K562 (cell line): ENCODE measurements around the gene DDAH2. TPM values are rescaled to one million over a fixed set of nuclear protein-coding genes. Genes with fewer than 3 reads are reported as not detected.

Experiments
- ATF3 ChIP-seq, 2 experiments: fragments of 450-650 bp in 1 of 2; sonication (generic) in 1 of 2; formaldehyde crosslinking in 1 of 2; IDR thresholded peaks in 1 of 2; conservative IDR thresholded peaks in 1 of 2; 2 replicates each; pipeline versions ENCODE4 v1.6.1 to v1.8.1; 2016 to 2023; ENCODE audit warnings: mild to moderate bottlenecking in 2 of 2, moderate library complexity in 2 of 2, inconsistent platforms in 1 of 2, missing genetic modification reagents in 1 of 2
- BCLAF1 ChIP-seq, 2 experiments: fragments of 450-650 bp in 1 of 2; IDR thresholded peaks; 2 replicates each; pipeline ENCODE4 v1.6.1; 2011 to 2017; ENCODE audit warnings: low read depth in 2 of 2, antibody characterized with exemption in 1 of 2, borderline replicate concordance in 1 of 2, low read length in 1 of 2, mild to moderate bottlenecking in 1 of 2, mixed read lengths in 1 of 2; ENCODE audit not compliant: control insufficient read depth in 1 of 2
- BRD4 ChIP-seq: fragments of 200-600 bp; sonication (generic); IDR thresholded peaks from 2 replicates; pipeline ENCODE4 v1.6.1; 2017; ENCODE audit warnings: inconsistent platforms
- CBFA2T3 ChIP-seq: fragments of 450-650 bp; IDR thresholded peaks from 2 replicates; pipeline ENCODE4 v1.6.1; 2017
- CGGBP1 ChIP-seq: fragments of 250-450 bp; sonication (Bioruptor Pico); IDR thresholded peaks from 2 replicates; pipeline ENCODE4 v1.9.0; 2021; ENCODE audit warnings: mild to moderate bottlenecking
- EP300 ChIP-seq: IDR thresholded peaks from 2 replicates; pipeline ENCODE4 v1.6.1; 2012; ENCODE audit warnings: low read length, improper control_type of control experiment
- GABPA ChIP-seq: fragments of 200-800 bp; sonication (Bioruptor generic); conservative IDR thresholded peaks from 2 replicates; pipeline ENCODE4 v1.6.1; 2016; ENCODE audit warnings: low read depth, missing genetic modification characterization, missing compliant biosample characterization
- HMG20A ChIP-seq: fragments of 450-650 bp; formaldehyde crosslinking; conservative IDR thresholded peaks from 2 replicates; pipeline ENCODE4 v1.4.0; 2020; ENCODE audit warnings: mild to moderate bottlenecking, mixed read lengths
- ILK ChIP-seq: fragments of 450-650 bp; IDR thresholded peaks from 2 replicates; pipeline ENCODE4 v1.6.1; 2016; ENCODE audit warnings: missing genetic modification characterization, low read depth, mild to moderate bottlenecking, missing compliant biosample characterization, moderate library complexity, borderline replicate concordance
- RCOR1 ChIP-seq, 2 experiments: IDR thresholded peaks; 2 replicates each; pipeline ENCODE4 v1.6.1; 2012; ENCODE audit warnings: low read depth in 2 of 2, low read length in 2 of 2, borderline replicate concordance in 1 of 2, improper control_type of control experiment in 1 of 2
- SIN3B ChIP-seq: fragments of 450-650 bp; IDR thresholded peaks from 2 replicates; pipeline ENCODE4 v1.6.1; 2017; ENCODE audit warnings: low read depth, mild to moderate bottlenecking, moderate library complexity
- ZBTB26 ChIP-seq: fragments of 450-650 bp; formaldehyde crosslinking; IDR thresholded peaks from 2 replicates; pipeline ENCODE4 v1.4.0; 2022; ENCODE audit warnings: missing genetic modification characterization
- ZFP91 ChIP-seq: sonication (generic); formaldehyde crosslinking; IDR thresholded peaks from 2 replicates; pipeline ENCODE4 v1.8.0; 2022; ENCODE audit warnings: mild to moderate bottlenecking, missing genetic modification reagents
- ZNF124 ChIP-seq: sonication (generic); formaldehyde crosslinking; IDR thresholded peaks from 2 replicates; pipeline ENCODE4 v1.8.1; 2022; ENCODE audit warnings: missing genetic modification reagents
- ZNF507 ChIP-seq: conservative IDR thresholded peaks from 2 replicates; pipeline ENCODE4 v1.6.1; 2017; ENCODE audit warnings: missing genetic modification characterization, missing compliant biosample characterization
- ZNF511 ChIP-seq: sonication (generic); formaldehyde crosslinking; IDR thresholded peaks from 2 replicates; pipeline ENCODE4 v1.8.0; 2022; ENCODE audit warnings: mild to moderate bottlenecking, missing genetic modification reagents
- ZNF655 ChIP-seq: fragments of 250-450 bp; sonication (Bioruptor Pico); IDR thresholded peaks from 2 replicates; pipeline ENCODE4 v1.5.0; 2021
- polyA plus RNA-seq, 8 experiments: library from polyadenylated mRNA; depleted of rRNA in 4 of 8; stranded (reverse) in 5 of 8; unstranded in 3 of 8; fragments of >200 nt; fragmentation: Nextera tagmentation in 2 of 8; fragmentation: Illumina TruSeq in 1 of 8; extraction: Ambion mirVana in 2 of 8; extraction: Trizol in 1 of 8; gene quantifications; 2 replicates each; pipeline versions ENCODE4 v1.2.1 to v1.2.3, GENCODE V29; 2011 to 2014; ENCODE audit warnings: inconsistent platforms in 1 of 8, missing spikeins in 1 of 8
- total RNA-seq, 7 experiments: library from RNA; depleted of rRNA in 6 of 7; stranded (reverse); fragments of >200 nt in 6 of 7; fragmentation: Illumina TruSeq in 2 of 7; extraction: Trizol in 2 of 7; gene quantifications; 2 replicates each; pipeline versions ENCODE4 v1.2.1 to v1.2.3, GENCODE V29; 2011 to 2021; ENCODE audit warnings: low replicate concordance in 1 of 7

Gene DDAH2
- total and polyA plus RNA-seq, 9 of the 15 experiments (the other 6 are each of a cell fraction or from before 2014, with no cell fraction given): 1.8 to 45.4 (median 21.4) TPM

- TF ChIP-seq RCOR1 (IDR thresholded peaks at IDR 0.05; ENCODE audit: borderline replicate concordance in 1 of 2, low read depth in 2 of 2, low read length in 2 of 2) (0 out of 4 replicates have a peak, but pooled peaks of 1 of the 2 experiments have one; percentile 48), GABPA (tag) (no peak), EP300 (no peak), BCLAF1 (IDR thresholded peaks at IDR 0.05; ENCODE audit: borderline replicate concordance in 1 of 2, control insufficient read depth in 1 of 2, low read depth in 2 of 2, low read length in 1 of 2) (no peak), BRD4 (no peak), ATF3 (IDR thresholded peaks at IDR 0.05) (no peak), ATF3 (CRISPR knock-in tag; conservative IDR thresholded peaks at IDR 0.05) (no peak), ZNF655 (CRISPR knock-in tag) (no peak), SIN3B (no peak), ZNF511 (CRISPR knock-in tag) (no peak), ZBTB26 (CRISPR knock-in tag) (no peak), ZNF124 (CRISPR knock-in tag) (no peak), ZNF507 (tag) (no peak), CGGBP1 (no peak), ILK (tag) (no peak), CBFA2T3 (no peak), HMG20A (CRISPR knock-in tag) (no peak), ZFP91 (CRISPR knock-in tag) (0 out of 2 replicates have a peak, but pooled peaks have one; percentile 22)
Measured at GRCh38 chr6:31689249-31690110, 39.6 kb downstream of the DDAH2 start (continued).
